IMR-90 (cell line): ENCODE data around the gene COG1. TPM values are rescaled to one million over a fixed set of nuclear protein-coding genes. Genes with fewer than 3 reads are reported as not detected.

Experiments
- ATAC-seq: fragments of 200-7000 bp; cut with Tn5 transposase; 2 replicates; pipeline ENCODE4 v1.9.1; 2020; ENCODE audit warnings: low read depth, mild to moderate bottlenecking, moderate library complexity
- BruUV-seq: library from RNA; stranded (reverse); fragments of 400-500 nt; replicated peaks from 2 replicates; lab custom pipeline; 2021; lab: Mats Ljungman, UMichigan
- CTCF ChIA-PET: fragments of 300-600 bp; formaldehyde crosslinking; extraction: SDS; loops from one replicate; lab custom pipeline; 2021; ENCODE audit warnings: antibody characterized with exemption; lab: Yijun Ruan, JAX
- POLR2A ChIA-PET: fragments of 300-600 bp; sonication (Branson Sonifier 250); formaldehyde crosslinking; loops from one replicate; lab custom pipeline; 2022; ENCODE audit warnings: antibody characterized with exemption; ENCODE audit not compliant: unreplicated experiment; lab: Charles Lee
- DNase-seq: peaks from one replicate; pipeline ENCODE4 v3.0.0; 2013
- H2AFZ ChIP-seq: replicated peaks from 2 replicates; pipeline ENCODE3; 2013; ENCODE audit warnings: low read length, mild to moderate bottlenecking; ENCODE audit not compliant: poor library complexity
- H2AK5ac ChIP-seq: 2 replicates; pipeline ENCODE4 v1.6.1; 2013; ENCODE audit warnings: low read depth, low read length, inconsistent platforms
- H2AK9ac ChIP-seq: replicated peaks from 2 replicates; pipeline ENCODE3; 2013; ENCODE audit warnings: mild to moderate bottlenecking, low read depth, low read length, moderate library complexity; ENCODE audit not compliant: poor library complexity
- H2BK120ac ChIP-seq: 2 replicates; pipeline ENCODE4 v1.6.1; 2013; ENCODE audit warnings: low read depth, low read length, inconsistent platforms
- H2BK15ac ChIP-seq: 3 replicates; pipeline ENCODE4 v1.6.1; 2013; ENCODE audit warnings: low read depth, low read length, inconsistent platforms
- H2BK20ac ChIP-seq: 2 replicates; pipeline ENCODE4 v1.6.1; 2013; ENCODE audit warnings: low read depth, mild to moderate bottlenecking, inconsistent platforms, low read length, moderate library complexity
- H2BK5ac ChIP-seq: 2 replicates; pipeline ENCODE4 v1.6.1; 2013; ENCODE audit warnings: mild to moderate bottlenecking, low read depth, low read length, inconsistent platforms; ENCODE audit not compliant: poor library complexity, severe bottlenecking
- H3K14ac ChIP-seq: replicated peaks from 2 replicates; pipeline ENCODE4 v1.6.1; 2013; ENCODE audit warnings: low read depth, low read length, inconsistent platforms
- H3K18ac ChIP-seq: 2 replicates; pipeline ENCODE4 v1.6.1; 2013; ENCODE audit warnings: low read depth, low read length, control low read depth
- H3K23ac ChIP-seq: 2 replicates; pipeline ENCODE4 v1.6.1; 2013; ENCODE audit warnings: low read depth, low read length, inconsistent platforms
- H3K27ac ChIP-seq: 2 replicates; pipeline ENCODE4 v1.5.1; 2013; ENCODE audit warnings: mild to moderate bottlenecking, control low read depth, low read length; ENCODE audit not compliant: insufficient read depth
- H3K27me3 ChIP-seq: 2 replicates; pipeline ENCODE4 v1.6.1; 2013; ENCODE audit warnings: low read length; ENCODE audit not compliant: control insufficient read depth, insufficient read depth
- H3K36me3 ChIP-seq: 2 replicates; pipeline ENCODE4 v1.6.1; 2013; ENCODE audit warnings: low read length, mixed read lengths; ENCODE audit not compliant: control insufficient read depth, insufficient read depth
- H3K4ac ChIP-seq: 2 replicates; pipeline ENCODE4 v1.6.1; 2013; ENCODE audit warnings: low read depth, low read length, inconsistent platforms
- H3K4me1 ChIP-seq: 2 replicates; pipeline ENCODE4 v1.6.1; 2013; ENCODE audit warnings: low read length, mixed read lengths; ENCODE audit not compliant: control insufficient read depth, insufficient read depth
- H3K4me2 ChIP-seq: 2 replicates; pipeline ENCODE4 v1.6.1; 2013; ENCODE audit warnings: low read depth, mild to moderate bottlenecking, control low read depth, low read length, moderate library complexity
- H3K4me3 ChIP-seq: 2 replicates; pipeline ENCODE4 v1.5.1; 2013; ENCODE audit warnings: low read depth, mild to moderate bottlenecking, control low read depth, low read length, moderate library complexity; ENCODE audit not compliant: insufficient read depth
- H3K56ac ChIP-seq: 2 replicates; pipeline ENCODE4 v1.6.1; 2013; ENCODE audit warnings: low read length, inconsistent platforms; ENCODE audit not compliant: insufficient read depth; ENCODE audit errors: extremely low read depth
- H3K79me1 ChIP-seq, 2 experiments: 2 replicates each; pipeline ENCODE4 v1.6.1; 2013; ENCODE audit warnings: low read length in 2 of 2, inconsistent platforms in 1 of 2, low read depth in 1 of 2
- H3K9ac ChIP-seq: 2 replicates; pipeline ENCODE4 v1.6.1; 2013; ENCODE audit warnings: low read depth, low read length, control low read depth
- H3K9me1 ChIP-seq: 2 replicates; pipeline ENCODE4 v1.6.1; 2013; ENCODE audit warnings: low read length, inconsistent platforms; ENCODE audit not compliant: insufficient read depth
- H3K9me3 ChIP-seq: 2 replicates; pipeline ENCODE4 v1.6.1; 2013; ENCODE audit warnings: low read length; ENCODE audit not compliant: control insufficient read depth, insufficient read depth
- H4K20me1 ChIP-seq: 2 replicates; pipeline ENCODE4 v1.6.1; 2013; ENCODE audit warnings: low read length, inconsistent platforms; ENCODE audit not compliant: insufficient read depth
- H4K5ac ChIP-seq: 2 replicates; pipeline ENCODE4 v1.6.1; 2013; ENCODE audit warnings: mild to moderate bottlenecking, low read depth, low read length, control low read depth
- H4K8ac ChIP-seq, 2 experiments: 2 replicates each; pipeline ENCODE4 v1.6.1; 2013; ENCODE audit warnings: low read depth in 2 of 2, low read length in 2 of 2, control low read depth in 1 of 2, inconsistent platforms in 1 of 2
- H4K91ac ChIP-seq: 2 replicates; pipeline ENCODE4 v1.6.1; 2013; ENCODE audit warnings: low read depth, low read length, inconsistent platforms; ENCODE audit not compliant: insufficient read depth
- MXI1 ChIP-seq: IDR thresholded peaks from 2 replicates; pipeline ENCODE4 v1.6.1; 2012; ENCODE audit warnings: low read depth, mild to moderate bottlenecking, low read length, moderate library complexity, borderline replicate concordance
- POLR2A ChIP-seq: IDR thresholded peaks from 2 replicates; pipeline ENCODE4 v1.6.1; 2012; ENCODE audit warnings: mild to moderate bottlenecking, low read depth, low read length
- RCOR1 ChIP-seq: IDR thresholded peaks from 2 replicates; pipeline ENCODE4 v1.6.1; 2012; ENCODE audit warnings: mild to moderate bottlenecking, low read length, improper control_type of control experiment; ENCODE audit not compliant: insufficient replicate concordance
- WGBS, 2 experiments: methylation state at CpG; one replicate each; pipeline versions ENCODE4 v1.1.5 to v1.1.7; 2013; ENCODE audit warnings: missing lambda C conversion rate in 2 of 2; ENCODE audit not compliant: insufficient read length in 1 of 2; ENCODE audit errors: extremely low coverage in 2 of 2; 5-methylcytosine and 5-hydroxymethylcytosine counted together
- dilution Hi-C: fragments of 300-500 bp; cut with HindIII; formaldehyde crosslinking; loops from one replicate; pipeline ENCODE4 v1.14.3; 2018; ENCODE audit warnings: low sequenced_read_pairs; ENCODE audit not compliant: unreplicated experiment
- in situ Hi-C: fragments of 300-500 bp; cut with MboI; formaldehyde crosslinking; loops from 3 replicates; pipeline ENCODE4 v1.14.3; 2019; ENCODE audit warnings: low sequenced_read_pairs, inconsistent platforms, mixed read lengths
- intact Hi-C: fragments of 100-400 bp; cut with micrococcal nuclease; formaldehyde crosslinking; loops from 2 replicates; pipeline ENCODE4 v1.10.0; 2022
- polyA plus RNA-seq, 3 experiments: library from polyadenylated mRNA; depleted of rRNA; stranded (reverse); fragments of >200 nt; gene quantifications; 2 replicates each; pipeline ENCODE4 v1.2.3, GENCODE V29; 2012; ENCODE audit warnings: low replicate concordance in 1 of 3
- total RNA-seq: library from RNA; depleted of rRNA; stranded (reverse); fragments of >200 nt; gene quantifications from 2 replicates; pipeline ENCODE4 v1.2.3, GENCODE V29; 2012

COG1 gene
- total and polyA plus RNA-seq, 2 of the 4 experiments (the other 2 are of a cell fraction), result 18.3 to 35.1 TPM

GRCh38 chr17:73192206-73192893 lies 505 bp upstream of the COG1 start:
- Histone ChIP-seq H3K27ac (peak overlapping the region; percentile 93), H2BK20ac (peak overlapping the region; percentile 79; the same call in 1 of the 2 replicates), H4K8ac (peak overlapping the region; percentile 92 to 99), H2BK5ac (peak overlapping the region; percentile 89), H3K9me3 (no peaks in the 10 kb centered on the region), H2BK15ac (peak overlapping the region; percentile 95; the same call in 2 of the 3 replicates), H3K9me1 (0 out of 2 replicates have a peak, but pooled peaks cover 3% of the 10 kb centered on the region), H3K4me1 (peaks cover 5% of the 10 kb centered on the region), H2AFZ (peak overlapping the region; percentile 98), H2BK120ac (peak overlapping the region; percentile 96), H3K23ac (peak overlapping the region; percentile 96), H3K4ac (peak overlapping the region; percentile 98), H3K56ac (peak overlapping the region; percentile 82), H3K14ac (peak overlapping the region; percentile 98), H3K27me3 (no peaks in the 10 kb centered on the region), H3K4me3 (peak overlapping the region; percentile 73), H3K4me2 (peak overlapping the region; percentile 90), H3K36me3 (peaks cover 13% of the 10 kb centered on the region), H3K9ac (peak overlapping the region; percentile 92), H2AK5ac (peak overlapping the region; percentile 18), H2AK9ac (peak overlapping the region; percentile 86), H3K79me1 (peaks cover 15 to 49% of the 10 kb centered on the region in 2 experiments), H4K5ac (peak overlapping the region; percentile 77), H3K18ac (peak overlapping the region; percentile 85), H4K20me1 (peaks cover 8% of the 10 kb centered on the region), H4K91ac (peak overlapping the region; percentile 95)
- TF ChIP-seq RCOR1 (no peak), MXI1 (peak; percentile 36; the same call in 1 of the 2 replicates), POLR2A (peak; percentile 46)
- dilution Hi-C loops (no loop called here), intact Hi-C loops (loop anchor here (2.0 kb wide), 1 partner anchor 40 kb away; a partner anchor contains a TSS), in situ Hi-C loops (no loop called here)
- WGBS, 2 experiments, result no CpG with 5 or more reads among the region's 74 CpGs
- peak; percentile 65 for DNase-seq
- ChIA-PET CTCF (interaction anchor here (0.6 to 1.6 kb wide), 3 partner anchors 10 to 465 kb away, joined by 3 to 7 read pairs (median 4); no protein-coding TSS in a partner anchor), POLR2A (no interaction called here)
- BruUV-seq, result no TSS peak
- peak; percentile 76 for ATAC-seq
